Breast epithelium (tissue), 4 donors: Measurements from ENCODE around the gene MAD1L1. TPM values are rescaled to one million over a fixed set of nuclear protein-coding genes. Genes with fewer than 3 reads are reported as not detected.

Experiments used
- DNase-seq, 2 donors: peaks; one replicate each; pipeline ENCODE4 v3.0.0-alpha.2; 2019; ENCODE audit warnings: low spot score in 2 of 2
- H3K27ac ChIP-seq, 2 donors: fragments of 200-600 bp; sonication (generic) in 1 of 2; one replicate each; pipeline ENCODE4 v1.5.1; 2016 to 2019; ENCODE audit warnings: mild to moderate bottlenecking in 1 of 2
- H3K27me3 ChIP-seq, 2 donors: fragments of 200-600 bp; sonication (generic) in 1 of 2; one replicate each; pipeline versions ENCODE4 v1.5.1 to v1.6.0; 2017 to 2019; ENCODE audit warnings: control low read depth in 1 of 2, mild to moderate bottlenecking in 1 of 2
- H3K36me3 ChIP-seq: fragments of 200-600 bp; one replicate; pipeline ENCODE4 v1.5.1; 2019
- H3K4me1 ChIP-seq, 2 donors: fragments of 200-600 bp; sonication (generic); one replicate each; pipeline ENCODE4 v1.5.1; 2016 to 2019; ENCODE audit warnings: control low read depth in 1 of 2
- H3K4me3 ChIP-seq, 3 donors: fragments of 200-600 bp; sonication (generic); 1 replicate in 2 of 3; 2 replicates in 1 of 3; pipeline ENCODE4 v1.5.1; 2016 to 2019; ENCODE audit warnings: mild to moderate bottlenecking in 3 of 3, moderate library complexity in 2 of 3
- H3K9me3 ChIP-seq, 2 donors: fragments of 200-600 bp; sonication (generic) in 1 of 2; one replicate each; pipeline ENCODE4 v1.5.1; 2016 to 2019; ENCODE audit warnings: control low read depth in 1 of 2
- CTCF ChIP-seq, 3 donors: fragments of 450-650 bp; IDR thresholded peaks; one replicate each; pipeline ENCODE4 v1.5.1; 2016 to 2017; ENCODE audit warnings: antibody characterized with exemption in 3 of 3, mild to moderate bottlenecking in 3 of 3, moderate library complexity in 3 of 3
- POLR2A ChIP-seq: fragments of 450-650 bp; IDR thresholded peaks from one replicate; pipeline ENCODE4 v1.6.1; 2016; ENCODE audit warnings: antibody characterized with exemption, mild to moderate bottlenecking, moderate library complexity
- POLR2AphosphoS5 ChIP-seq, 3 donors: sonication (generic); formaldehyde crosslinking; IDR thresholded peaks; one replicate each; pipeline ENCODE4 v1.6.1; 2017; ENCODE audit warnings: antibody characterized with exemption in 3 of 3
- intact Hi-C: fragments of 100-400 bp; cut with DNase I; formaldehyde crosslinking; loops from one replicate; pipeline ENCODE4 v1.15.1; 2023; ENCODE audit warnings: low total_unique reads
- total RNA-seq, 3 donors: library from RNA; depleted of rRNA; stranded (reverse); fragments of >200 nt; gene quantifications; one replicate each; pipeline ENCODE4 v1.1.0, GENCODE V29; 2016

MAD1L1 gene
- total RNA-seq, 3 donors from 2014 or later: 27.7 to 33.9 (median 28.8) TPM

- Histone ChIP-seq H3K27ac (no peak overlapping the region), H3K4me3 (no peak overlapping the region), H3K4me1 (no peaks in the 10 kb centered on the region), H3K27me3 (no peaks in the 10 kb centered on the region), H3K36me3 (no peaks in the 10 kb centered on the region), H3K9me3 (no peaks in the 10 kb centered on the region)
- intact Hi-C loops: no loop called here
- DNase-seq: no peak
- no peak for TF ChIP-seq POLR2A
- TF ChIP-seq POLR2AphosphoS5 (IDR thresholded peaks at IDR 0.05): no peak
- TF ChIP-seq CTCF (IDR thresholded peaks at IDR 0.05): no peak
These were observed 133.4 kb downstream of the MAD1L1 start for GRCh38 chr7:2099048-2099957.

- DNase-seq: no peak
- Histone ChIP-seq H3K27me3 (no peaks in the 10 kb centered on the region), H3K36me3 (no peaks in the 10 kb centered on the region), H3K27ac (no peak overlapping the region), H3K9me3 (no peaks in the 10 kb centered on the region), H3K4me1 (no peaks in the 10 kb centered on the region), H3K4me3 (no peak overlapping the region)
- TF ChIP-seq CTCF (IDR thresholded peaks at IDR 0.05): no peak
- no peak for TF ChIP-seq POLR2A
- no peak for TF ChIP-seq POLR2AphosphoS5 (IDR thresholded peaks at IDR 0.05)
- intact Hi-C loops: no loop called here
These were observed 134.2 kb downstream of the MAD1L1 start for GRCh38 chr7:2098496-2098895.

GRCh38 chr7:2098056-2098455 is 134.7 kb downstream of the MAD1L1 start:
- no peak for DNase-seq
- Histone ChIP-seq H3K4me3 (no peak overlapping the region), H3K27me3 (no peaks in the 10 kb centered on the region), H3K36me3 (no peaks in the 10 kb centered on the region), H3K9me3 (no peaks in the 10 kb centered on the region), H3K4me1 (no peaks in the 10 kb centered on the region), H3K27ac (no peak overlapping the region)
- TF ChIP-seq CTCF (IDR thresholded peaks at IDR 0.05) (no peak), POLR2A (no peak), POLR2AphosphoS5 (IDR thresholded peaks at IDR 0.05) (no peak)
- intact Hi-C loops: no loop called here

- H3K27me3 ChIP-seq: no peaks in the 10 kb centered on the region
- H3K9me3 ChIP-seq: no peaks in the 10 kb centered on the region
- no peak for TF ChIP-seq CTCF (IDR thresholded peaks at IDR 0.05)
- H3K27ac ChIP-seq: no peak overlapping the region
- no peaks in the 10 kb centered on the region for H3K36me3 ChIP-seq
- intact Hi-C loops: no loop called here
- DNase-seq: no peak
- H3K4me3 ChIP-seq: no peak overlapping the region
- no peaks in the 10 kb centered on the region for H3K4me1 ChIP-seq
These were observed 135.3 kb downstream of the MAD1L1 start for GRCh38 chr7:2097492-2097891.

- H3K36me3 ChIP-seq: no peaks in the 10 kb centered on the region
- H3K4me1 ChIP-seq: no peaks in the 10 kb centered on the region
- no peak overlapping the region for H3K27ac ChIP-seq
- H3K9me3 ChIP-seq: no peaks in the 10 kb centered on the region
- no peaks in the 10 kb centered on the region for H3K27me3 ChIP-seq
- H3K4me3 ChIP-seq: no peak overlapping the region
- no peak for DNase-seq
- TF ChIP-seq POLR2A (no peak), CTCF (IDR thresholded peaks at IDR 0.05) (no peak), POLR2AphosphoS5 (IDR thresholded peaks at IDR 0.05) (no peak)
- intact Hi-C loops: no loop called here
These were observed 135.9 kb downstream of the MAD1L1 start for GRCh38 chr7:2096692-2097387.
